HepG2 (cell line): ENCODE measurements around the gene FASTKD2.

Source experiments
- AFF4 ChIP-seq: sonication (generic); formaldehyde crosslinking; IDR thresholded peaks from 2 replicates; pipeline ENCODE4 v1.4.0; 2020; ENCODE audit warnings: missing genetic modification reagents
- MTA3 ChIP-seq: sonication (generic); formaldehyde crosslinking; IDR thresholded peaks from 2 replicates; pipeline ENCODE4 v1.4.0; 2020; ENCODE audit warnings: missing genetic modification reagents
- POLR2AphosphoS5 ChIP-seq: IDR thresholded peaks from 2 replicates; pipeline ENCODE4 v1.6.1; 2012; ENCODE audit warnings: low read depth, low read length
- RBFOX2 ChIP-seq: fragments of 200-400 bp; formaldehyde crosslinking; IDR thresholded peaks from 2 replicates; pipeline ENCODE4 v1.6.1; 2017; ENCODE audit warnings: low read depth, mild to moderate bottlenecking, low read length
- SMARCC2 ChIP-seq: fragments of 450-650 bp; IDR thresholded peaks from 2 replicates; pipeline ENCODE4 v1.6.1; 2017; ENCODE audit warnings: antibody characterized with exemption, mild to moderate bottlenecking
- SMC3 ChIP-seq: IDR thresholded peaks from 2 replicates; pipeline ENCODE4 v1.6.1; 2011; ENCODE audit warnings: low read length, improper control_type of control experiment
- TGIF2 ChIP-seq: IDR thresholded peaks from 2 replicates; pipeline ENCODE4 v1.6.1; 2016; ENCODE audit warnings: control low read depth, missing compliant biosample characterization
- ZBTB10 ChIP-seq: sonication (generic); formaldehyde crosslinking; IDR thresholded peaks from 2 replicates; pipeline ENCODE4 v1.4.0; 2020; ENCODE audit warnings: missing genetic modification reagents, borderline replicate concordance
- ZBTB33 ChIP-seq: sonication (generic); formaldehyde crosslinking; IDR thresholded peaks from 2 replicates; pipeline ENCODE4 v1.4.0; 2020; ENCODE audit warnings: missing genetic modification reagents
- ZNF263 ChIP-seq: sonication (generic); formaldehyde crosslinking; IDR thresholded peaks from 2 replicates; pipeline ENCODE4 v1.4.0; 2020; ENCODE audit warnings: missing genetic modification reagents
- ZNF280D ChIP-seq: sonication (generic); formaldehyde crosslinking; IDR thresholded peaks from 2 replicates; pipeline ENCODE4 v1.5.1; 2020; ENCODE audit warnings: mild to moderate bottlenecking, missing genetic modification reagents
- ZNF292 ChIP-seq: sonication (generic); formaldehyde crosslinking; IDR thresholded peaks from 2 replicates; pipeline ENCODE4 v1.8.1; 2022; ENCODE audit warnings: mild to moderate bottlenecking, low read depth, missing genetic modification reagents, borderline replicate concordance

- no peak for TF ChIP-seq TGIF2 (CRISPR knock-in tag)
- no peak for TF ChIP-seq SMC3
- no peak for TF ChIP-seq ZBTB33 (CRISPR knock-in tag)
- TF ChIP-seq ZNF280D (CRISPR knock-in tag) = no peak
- no peak for TF ChIP-seq POLR2AphosphoS5
- TF ChIP-seq ZNF263 (CRISPR knock-in tag) = no peak
- no peak for TF ChIP-seq AFF4
- no peak for TF ChIP-seq RBFOX2
- no peak for TF ChIP-seq SMARCC2
- TF ChIP-seq MTA3 (CRISPR knock-in tag) = no peak
- TF ChIP-seq ZNF292 (CRISPR knock-in tag) = no peak
- no peak for TF ChIP-seq ZBTB10 (CRISPR knock-in tag)
Observed at GRCh38 chr2:206832873-206833272, 67.5 kb downstream of the FASTKD2 start.
